ENCODE measurements around the gene SUMF1. TPM values are rescaled to one million over a fixed set of nuclear protein-coding genes. Genes with fewer than 3 reads are reported as not detected.

The SUMF1 gene
- polyA plus RNA-seq, 1 experiment, result 51.4 TPM

DNA sequence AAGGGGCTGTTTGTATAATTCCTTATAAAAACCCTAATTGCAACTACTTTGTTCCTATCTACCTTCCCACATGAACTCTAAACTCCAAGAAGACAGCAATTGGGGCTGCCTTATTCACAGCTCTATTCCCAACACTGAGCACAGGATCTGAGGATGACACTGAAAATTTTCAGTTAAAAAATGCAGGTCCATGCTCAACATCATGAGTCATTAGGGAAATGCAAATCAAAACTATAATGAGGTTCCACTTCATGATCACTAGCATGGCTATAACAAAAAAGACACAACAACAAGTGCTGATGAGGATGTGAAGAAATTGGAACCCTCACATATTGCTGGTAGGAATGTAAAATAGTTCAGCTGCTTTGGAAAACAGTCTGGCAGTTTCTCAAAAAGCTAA, 12.9 kb downstream of the SUMF1 start:
- TF ChIP-seq, protein P1, sequence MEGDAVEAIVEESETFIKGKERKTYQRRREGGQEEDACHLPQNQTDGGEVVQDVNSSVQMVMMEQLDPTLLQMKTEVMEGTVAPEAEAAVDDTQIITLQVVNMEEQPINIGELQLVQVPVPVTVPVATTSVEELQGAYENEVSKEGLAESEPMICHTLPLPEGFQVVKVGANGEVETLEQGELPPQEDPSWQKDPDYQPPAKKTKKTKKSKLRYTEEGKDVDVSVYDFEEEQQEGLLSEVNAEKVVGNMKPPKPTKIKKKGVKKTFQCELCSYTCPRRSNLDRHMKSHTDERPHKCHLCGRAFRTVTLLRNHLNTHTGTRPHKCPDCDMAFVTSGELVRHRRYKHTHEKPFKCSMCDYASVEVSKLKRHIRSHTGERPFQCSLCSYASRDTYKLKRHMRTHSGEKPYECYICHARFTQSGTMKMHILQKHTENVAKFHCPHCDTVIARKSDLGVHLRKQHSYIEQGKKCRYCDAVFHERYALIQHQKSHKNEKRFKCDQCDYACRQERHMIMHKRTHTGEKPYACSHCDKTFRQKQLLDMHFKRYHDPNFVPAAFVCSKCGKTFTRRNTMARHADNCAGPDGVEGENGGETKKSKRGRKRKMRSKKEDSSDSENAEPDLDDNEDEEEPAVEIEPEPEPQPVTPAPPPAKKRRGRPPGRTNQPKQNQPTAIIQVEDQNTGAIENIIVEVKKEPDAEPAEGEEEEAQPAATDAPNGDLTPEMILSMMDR (IDR thresholded peaks at IDR 0.05; ENCODE audit: low read depth, low read length), result no peak
- Histone ChIP-seq H3K9me3 (ENCODE audit: control insufficient read depth, insufficient read depth, low read length) (no peaks in the 10 kb centered on the region), H3K4me3 (ENCODE audit: low read depth, low read length) (no peak overlapping the region), H3K27me3 (ENCODE audit: control insufficient read depth, insufficient read depth, low read length) (no peaks in the 10 kb centered on the region), H3K27ac (ENCODE audit: low read depth, low read length) (no peak overlapping the region)
- POLR2A ChIA-PET, result no interaction called here
- no peak for DNase-seq (ENCODE audit: low read depth, low spot score)
- CTCF ChIA-PET, result interaction anchor here (0.6 kb wide), 1 partner anchor 81 kb away, joined by 4 read pairs; no protein-coding TSS in a partner anchor

DNA sequence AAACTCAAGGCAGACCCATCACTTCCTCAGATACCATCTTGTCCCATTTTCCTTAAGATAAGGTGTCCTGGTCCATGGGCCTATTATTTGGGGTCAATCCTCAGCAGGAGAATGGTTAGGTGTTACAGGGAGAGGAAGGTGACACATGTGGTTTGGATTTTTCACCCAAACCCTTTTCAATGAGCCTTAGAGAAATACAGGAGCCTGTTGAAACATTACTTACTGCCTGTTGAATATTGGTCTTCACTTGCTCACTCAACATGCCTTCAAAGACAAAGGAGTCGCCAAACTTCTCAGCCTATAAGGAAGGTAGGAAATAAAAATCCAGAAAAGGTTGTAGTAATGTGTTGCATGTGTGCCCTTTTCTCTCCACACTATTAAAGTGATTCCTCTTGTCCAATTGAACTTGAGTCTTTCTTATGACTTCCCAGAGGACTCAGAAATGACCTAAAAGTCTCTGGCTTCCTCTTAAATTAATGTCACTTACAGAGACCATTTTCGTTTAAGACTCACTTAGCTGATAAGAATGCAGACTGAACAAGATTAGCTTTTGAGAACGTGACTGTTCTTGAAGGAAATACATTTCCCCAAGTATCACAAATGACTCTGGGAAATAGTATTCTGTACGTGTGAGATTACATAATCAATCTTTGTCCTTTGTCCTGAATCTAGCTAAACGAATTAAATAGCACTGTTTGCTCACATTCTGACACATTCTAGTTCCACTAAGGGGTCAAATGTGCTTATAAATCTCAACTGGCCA, 17.8 kb downstream of the SUMF1 start:
- no peak for DNase-seq (ENCODE audit: low read depth, low spot score)
- TF ChIP-seq, protein P1 (IDR thresholded peaks at IDR 0.05; ENCODE audit: low read depth, low read length), result no peak
- ChIA-PET CTCF (interaction anchor here (0.6 to 1.9 kb wide), 2 partner anchors 184 to 672 kb away, joined by 4 to 5 read pairs; no protein-coding TSS in a partner anchor), POLR2A (no interaction called here)
- Histone ChIP-seq H3K4me3 (ENCODE audit: low read depth, low read length) (no peak overlapping the region), H3K9me3 (ENCODE audit: control insufficient read depth, insufficient read depth, low read length) (no peaks in the 10 kb centered on the region), H3K27ac (ENCODE audit: low read depth, low read length) (no peak overlapping the region), H3K27me3 (ENCODE audit: control insufficient read depth, insufficient read depth, low read length) (no peaks in the 10 kb centered on the region)

DNA sequence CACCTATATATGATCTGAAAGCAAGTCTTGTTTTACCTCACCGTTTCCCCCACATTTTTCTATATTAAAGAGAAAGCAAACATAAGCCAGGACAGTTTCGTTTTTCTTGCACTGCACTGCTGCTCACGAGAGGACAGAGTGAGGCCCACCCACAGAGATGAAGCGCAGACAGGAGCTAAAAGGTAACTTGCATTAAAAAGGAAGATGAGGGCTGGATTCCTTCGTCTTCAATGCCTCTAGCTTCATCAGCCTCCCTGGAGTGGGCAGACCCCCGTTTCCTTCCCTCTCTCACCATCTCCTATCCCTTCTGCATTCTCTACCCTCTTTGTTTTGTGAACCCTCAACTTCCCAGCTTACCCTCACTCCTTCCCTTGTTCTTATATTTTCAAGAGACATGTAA, 18.9 kb downstream of the SUMF1 start:
- ChIA-PET CTCF (interaction anchor here (1.9 kb wide), 1 partner anchor 185 kb away, joined by 5 read pairs; no protein-coding TSS in a partner anchor), POLR2A (no interaction called here)
- no peak overlapping the region for H3K4me3 ChIP-seq (ENCODE audit: low read depth, low read length)
- no peak for DNase-seq (ENCODE audit: low read depth, low spot score)
- H3K9me3 ChIP-seq (ENCODE audit: control insufficient read depth, insufficient read depth, low read length), result no peaks in the 10 kb centered on the region
- H3K27ac ChIP-seq (ENCODE audit: low read depth, low read length), result no peak overlapping the region
- H3K27me3 ChIP-seq (ENCODE audit: control insufficient read depth, insufficient read depth, low read length), result no peaks in the 10 kb centered on the region
- TF ChIP-seq, protein P1 (IDR thresholded peaks at IDR 0.05; ENCODE audit: low read depth, low read length), result no peak

DNA sequence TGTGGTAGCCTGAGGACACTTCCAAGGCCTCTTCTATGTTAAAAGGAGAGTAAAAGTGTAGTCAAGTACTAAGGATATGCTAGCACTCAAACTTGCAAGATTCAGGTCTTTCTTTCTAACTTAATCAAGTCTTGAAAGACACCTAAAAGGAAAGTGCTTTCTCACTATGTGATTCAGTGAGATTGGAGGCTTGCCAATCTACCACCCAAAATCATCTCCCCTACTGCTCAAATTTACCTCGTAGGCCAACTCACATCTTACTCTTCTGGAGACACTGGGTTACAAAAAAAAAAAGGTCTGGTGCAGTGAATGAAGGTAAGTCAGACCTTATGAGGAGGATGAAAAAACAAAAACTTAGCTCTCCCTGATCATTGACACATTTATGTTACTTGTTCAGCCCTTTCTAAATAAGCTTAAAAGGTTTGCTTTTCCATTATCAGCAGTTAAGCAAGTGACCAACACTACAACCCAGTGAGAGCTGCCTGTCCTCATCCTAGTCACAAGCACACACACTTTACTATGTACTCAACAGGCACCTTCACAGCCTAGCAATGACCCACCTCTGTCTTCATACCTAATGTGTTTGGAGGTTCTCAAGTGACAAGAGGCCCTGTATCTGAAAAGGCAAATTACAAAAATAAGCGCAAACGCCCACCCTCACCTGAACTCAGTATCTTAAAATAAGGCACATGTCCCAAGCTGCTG, 19.6 kb downstream of the SUMF1 start:
- ChIA-PET CTCF (interaction anchor here (1.9 kb wide), 1 partner anchor 186 kb away, joined by 5 read pairs; no protein-coding TSS in a partner anchor), POLR2A (no interaction called here)
- H3K27me3 ChIP-seq (ENCODE audit: control insufficient read depth, insufficient read depth, low read length), result no peaks in the 10 kb centered on the region
- no peaks in the 10 kb centered on the region for H3K9me3 ChIP-seq (ENCODE audit: control insufficient read depth, insufficient read depth, low read length)
- DNase-seq (ENCODE audit: low read depth, low spot score), result no peak
- no peak overlapping the region for H3K27ac ChIP-seq (ENCODE audit: low read depth, low read length)
- TF ChIP-seq, protein P1 (IDR thresholded peaks at IDR 0.05; ENCODE audit: low read depth, low read length), result no peak
- no peak overlapping the region for H3K4me3 ChIP-seq (ENCODE audit: low read depth, low read length)

DNA sequence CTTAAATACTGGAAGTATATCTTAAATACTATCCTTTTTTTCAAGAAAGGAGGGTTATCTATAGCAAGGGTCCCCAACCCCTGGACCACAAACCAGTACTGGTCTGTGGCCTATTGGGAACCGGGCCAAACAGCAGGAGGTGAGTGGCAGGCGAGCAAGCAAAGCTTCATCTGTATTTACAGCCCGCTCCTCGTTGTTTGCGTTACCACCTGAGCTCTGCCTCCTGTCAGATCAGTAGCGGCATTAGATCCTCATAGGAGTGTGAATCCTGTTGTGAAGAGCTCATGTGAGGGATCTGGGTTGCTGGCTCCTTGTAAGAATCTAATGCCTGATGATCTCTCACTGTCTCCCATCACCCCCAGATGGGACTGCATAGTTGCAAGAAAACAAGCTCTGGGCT, 26.1 kb downstream of the SUMF1 start:
- ChIA-PET CTCF (interaction anchor here (1.2 kb wide), 1 partner anchor 90 kb away, joined by 4 read pairs; no protein-coding TSS in a partner anchor), POLR2A (no interaction called here)
- Histone ChIP-seq H3K9me3 (ENCODE audit: control insufficient read depth, insufficient read depth, low read length) (no peaks in the 10 kb centered on the region), H3K27ac (ENCODE audit: low read depth, low read length) (no peak overlapping the region), H3K27me3 (ENCODE audit: control insufficient read depth, insufficient read depth, low read length) (no peaks in the 10 kb centered on the region), H3K4me3 (ENCODE audit: low read depth, low read length) (no peak overlapping the region)
- no peak for DNase-seq (ENCODE audit: low read depth, low spot score)
- TF ChIP-seq, protein P1 (IDR thresholded peaks at IDR 0.05; ENCODE audit: low read depth, low read length), result no peak

Measured in AG04450 (cell line).